Measurements from ENCODE around the gene CNTNAP2. TPM values are rescaled to one million over a fixed set of nuclear protein-coding genes. Genes with fewer than 3 reads are reported as not detected.
A peak's percentile ranks its signal among the peaks of the same experiment; 100 is the strongest.

Gene CNTNAP2
- total RNA-seq, 1 experiment from 2014 or later = 60.0 TPM

DNA sequence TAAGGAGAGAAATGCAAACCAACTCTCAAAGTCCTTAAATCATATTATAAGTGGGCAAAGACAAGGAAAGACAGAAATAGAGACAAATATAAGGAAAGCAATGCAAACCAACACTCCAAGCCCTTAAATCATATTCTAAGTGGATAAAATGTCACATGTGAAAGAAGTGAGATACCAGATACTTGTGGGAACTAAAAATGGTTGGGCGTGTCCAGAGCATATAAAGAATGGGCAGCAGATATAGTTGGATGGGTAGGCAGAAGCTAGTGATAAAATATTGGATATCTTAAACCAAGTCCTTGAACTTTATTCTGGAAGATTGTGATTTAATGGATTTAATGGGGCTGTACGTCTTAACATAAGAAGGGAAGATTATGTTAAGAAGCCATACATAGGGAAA, 1408.7 kb downstream of the CNTNAP2 start:
- no peak overlapping the region for H3K27ac ChIP-seq (ENCODE audit: low read depth, low read length, poor library complexity, severe bottlenecking)
- intact Hi-C loops (cut with micrococcal nuclease; ENCODE audit: unreplicated experiment) = no loop called here
- no TSS peak for BruUV-seq (replicated peaks)

DNA sequence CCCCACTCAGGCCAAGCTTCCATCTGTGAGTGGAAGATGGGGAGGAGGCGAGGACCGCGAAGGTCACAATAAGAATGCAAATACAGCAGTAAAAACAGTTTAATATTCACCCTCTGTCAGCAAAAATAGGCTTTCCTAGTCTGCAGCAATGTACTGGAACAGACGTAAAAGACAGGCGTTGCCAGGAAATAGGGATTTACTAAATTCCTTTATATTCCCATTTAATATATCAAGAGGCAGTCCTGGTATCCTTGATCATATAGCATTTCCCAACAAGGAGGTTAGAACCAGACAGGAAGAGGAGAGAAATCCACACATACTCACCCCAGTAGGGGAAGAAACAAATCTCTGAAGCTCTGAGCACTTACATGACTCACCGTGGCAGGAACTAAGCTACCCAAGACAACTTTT, 1419.1 kb downstream of the CNTNAP2 start:
- intact Hi-C loops (cut with micrococcal nuclease; ENCODE audit: unreplicated experiment) = no loop called here
- BruUV-seq (replicated peaks) = no TSS peak
- Histone ChIP-seq H3K27me3 (replicated peaks; ENCODE audit: insufficient read depth, low read depth, low read length, poor library complexity) (no peaks in the 10 kb centered on the region), H3K9me3 (ENCODE audit: low read depth, low read length, poor library complexity, severe bottlenecking) (no peaks in the 10 kb centered on the region), H3K4me3 (ENCODE audit: low read depth, low read length, poor library complexity, severe bottlenecking) (no peak overlapping the region), H3K36me3 (ENCODE audit: insufficient read depth, low read length, poor library complexity, severe bottlenecking) (no peaks in the 10 kb centered on the region), H3K4me1 (ENCODE audit: insufficient read depth, low read length, poor library complexity, severe bottlenecking) (no peaks in the 10 kb centered on the region), H3K27ac (ENCODE audit: low read depth, low read length, poor library complexity, severe bottlenecking) (no peak overlapping the region)
- CTCF ChIA-PET = no interaction called here
- no peak for TF ChIP-seq EZH2 (IDR thresholded peaks at IDR 0.05; ENCODE audit: borderline replicate concordance, low read depth, low read length, poor library complexity, severe bottlenecking)
- TF ChIP-seq, protein P1, sequence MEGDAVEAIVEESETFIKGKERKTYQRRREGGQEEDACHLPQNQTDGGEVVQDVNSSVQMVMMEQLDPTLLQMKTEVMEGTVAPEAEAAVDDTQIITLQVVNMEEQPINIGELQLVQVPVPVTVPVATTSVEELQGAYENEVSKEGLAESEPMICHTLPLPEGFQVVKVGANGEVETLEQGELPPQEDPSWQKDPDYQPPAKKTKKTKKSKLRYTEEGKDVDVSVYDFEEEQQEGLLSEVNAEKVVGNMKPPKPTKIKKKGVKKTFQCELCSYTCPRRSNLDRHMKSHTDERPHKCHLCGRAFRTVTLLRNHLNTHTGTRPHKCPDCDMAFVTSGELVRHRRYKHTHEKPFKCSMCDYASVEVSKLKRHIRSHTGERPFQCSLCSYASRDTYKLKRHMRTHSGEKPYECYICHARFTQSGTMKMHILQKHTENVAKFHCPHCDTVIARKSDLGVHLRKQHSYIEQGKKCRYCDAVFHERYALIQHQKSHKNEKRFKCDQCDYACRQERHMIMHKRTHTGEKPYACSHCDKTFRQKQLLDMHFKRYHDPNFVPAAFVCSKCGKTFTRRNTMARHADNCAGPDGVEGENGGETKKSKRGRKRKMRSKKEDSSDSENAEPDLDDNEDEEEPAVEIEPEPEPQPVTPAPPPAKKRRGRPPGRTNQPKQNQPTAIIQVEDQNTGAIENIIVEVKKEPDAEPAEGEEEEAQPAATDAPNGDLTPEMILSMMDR (conservative IDR thresholded peaks at IDR 0.05; ENCODE audit: low read depth, low read length) = no peak
- DNase-seq (ENCODE audit: low spot score) = peak; percentile 1
- POLR2A ChIA-PET (ENCODE audit: low non-redundant PET) = no interaction called here

More for the DNA sequence above, 1408.7 kb downstream of the CNTNAP2 start:
- Histone ChIP-seq H3K4me1 (ENCODE audit: insufficient read depth, low read length, poor library complexity, severe bottlenecking) (no peaks in the 10 kb centered on the region), H3K27me3 (replicated peaks; ENCODE audit: insufficient read depth, low read depth, low read length, poor library complexity) (no peaks in the 10 kb centered on the region), H3K4me3 (ENCODE audit: low read depth, low read length, poor library complexity, severe bottlenecking) (no peak overlapping the region), H3K36me3 (ENCODE audit: insufficient read depth, low read length, poor library complexity, severe bottlenecking) (no peaks in the 10 kb centered on the region), H3K9me3 (ENCODE audit: low read depth, low read length, poor library complexity, severe bottlenecking) (no peaks in the 10 kb centered on the region)
- DNase-seq (ENCODE audit: low spot score) = no peak
- TF ChIP-seq, protein P1 (conservative IDR thresholded peaks at IDR 0.05; ENCODE audit: low read depth, low read length) = no peak
- TF ChIP-seq EZH2 (IDR thresholded peaks at IDR 0.05; ENCODE audit: borderline replicate concordance, low read depth, low read length, poor library complexity, severe bottlenecking) = no peak
- ChIA-PET CTCF (no interaction called here), POLR2A (ENCODE audit: low non-redundant PET) (no interaction called here)

DNA sequence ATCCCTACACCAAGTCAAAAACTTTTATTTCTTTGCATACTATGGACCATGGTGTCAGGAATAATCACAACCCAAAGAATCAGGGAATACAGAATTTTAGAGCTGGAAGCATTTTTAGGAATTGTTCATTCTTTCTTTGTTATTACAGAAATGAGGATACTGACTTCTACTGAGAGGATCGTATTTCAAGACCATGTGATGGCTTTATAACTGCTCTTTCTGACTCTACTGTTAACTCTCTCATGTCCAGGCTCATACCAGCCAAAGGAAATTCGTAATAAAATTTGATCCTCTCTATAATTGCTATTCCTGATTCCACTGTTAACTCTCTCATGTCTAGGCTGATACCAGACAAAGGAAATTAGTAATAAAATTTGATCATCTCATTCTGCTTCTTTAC, 1423.1 kb downstream of the CNTNAP2 start:
- BruUV-seq (replicated peaks) = no TSS peak
- no peak for DNase-seq (ENCODE audit: low spot score)
- intact Hi-C loops (cut with micrococcal nuclease; ENCODE audit: unreplicated experiment) = no loop called here
- POLR2A ChIA-PET (ENCODE audit: low non-redundant PET) = no interaction called here
- Histone ChIP-seq H3K4me1 (ENCODE audit: insufficient read depth, low read length, poor library complexity, severe bottlenecking) (no peaks in the 10 kb centered on the region), H3K4me3 (ENCODE audit: low read depth, low read length, poor library complexity, severe bottlenecking) (no peak overlapping the region), H3K27me3 (replicated peaks; ENCODE audit: insufficient read depth, low read depth, low read length, poor library complexity) (no peaks in the 10 kb centered on the region), H3K36me3 (ENCODE audit: insufficient read depth, low read length, poor library complexity, severe bottlenecking) (no peaks in the 10 kb centered on the region), H3K9me3 (ENCODE audit: low read depth, low read length, poor library complexity, severe bottlenecking) (peaks cover 4% of the 10 kb centered on the region), H3K27ac (ENCODE audit: low read depth, low read length, poor library complexity, severe bottlenecking) (no peak overlapping the region)
- TF ChIP-seq, protein P1 (conservative IDR thresholded peaks at IDR 0.05; ENCODE audit: low read depth, low read length) = no peak
- no peak for TF ChIP-seq EZH2 (IDR thresholded peaks at IDR 0.05; ENCODE audit: borderline replicate concordance, low read depth, low read length, poor library complexity, severe bottlenecking)
- CTCF ChIA-PET = no interaction called here
